ENCODE measurements around the gene CHMP6.

Gene CHMP6

DNA sequence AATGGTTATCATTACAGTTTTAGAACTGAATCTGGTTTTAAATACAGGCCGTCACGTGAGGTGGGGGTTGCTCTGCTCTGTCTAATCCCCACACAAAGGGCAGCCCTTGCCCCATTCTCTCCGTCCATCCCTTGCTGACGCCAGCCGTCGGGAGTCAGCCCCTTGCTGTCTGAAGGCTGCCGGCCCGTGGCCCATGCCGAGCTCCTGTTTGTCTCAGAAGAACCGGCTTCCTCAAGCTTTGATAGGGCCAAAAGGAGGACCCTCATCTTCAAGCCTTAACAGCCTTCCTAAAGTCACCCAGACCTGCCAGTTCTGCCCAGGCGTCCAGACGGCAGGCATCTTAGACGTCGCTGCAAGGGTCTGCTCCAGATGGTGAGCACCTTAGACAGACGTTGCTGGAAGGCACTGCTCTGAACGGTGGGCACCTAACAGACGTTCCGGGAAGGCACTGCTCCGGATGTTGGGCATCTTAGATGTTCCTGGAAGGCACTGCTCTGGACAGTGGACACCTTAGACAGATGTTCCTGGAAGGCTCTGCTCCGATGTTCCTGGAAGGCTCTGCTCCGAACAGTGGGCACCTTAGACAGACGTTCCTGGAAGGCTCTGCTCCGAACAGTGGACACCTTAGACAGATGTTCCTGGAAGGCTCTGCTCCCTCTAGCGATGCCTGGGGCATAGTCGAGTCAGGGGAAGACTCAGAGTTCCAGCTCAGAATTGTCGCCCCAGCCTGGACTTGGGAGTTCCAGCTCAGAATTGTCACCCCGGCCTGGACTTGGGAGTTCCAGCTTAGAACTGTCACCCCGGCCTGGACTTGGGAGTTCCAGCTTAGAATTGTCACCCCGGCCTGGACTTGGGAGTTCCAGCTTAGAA lies 35.1 kb upstream of the CHMP6 start:
- in situ Hi-C loops (cut with HindIII; ENCODE audit: low sequenced_read_pairs): no loop called here

DNA sequence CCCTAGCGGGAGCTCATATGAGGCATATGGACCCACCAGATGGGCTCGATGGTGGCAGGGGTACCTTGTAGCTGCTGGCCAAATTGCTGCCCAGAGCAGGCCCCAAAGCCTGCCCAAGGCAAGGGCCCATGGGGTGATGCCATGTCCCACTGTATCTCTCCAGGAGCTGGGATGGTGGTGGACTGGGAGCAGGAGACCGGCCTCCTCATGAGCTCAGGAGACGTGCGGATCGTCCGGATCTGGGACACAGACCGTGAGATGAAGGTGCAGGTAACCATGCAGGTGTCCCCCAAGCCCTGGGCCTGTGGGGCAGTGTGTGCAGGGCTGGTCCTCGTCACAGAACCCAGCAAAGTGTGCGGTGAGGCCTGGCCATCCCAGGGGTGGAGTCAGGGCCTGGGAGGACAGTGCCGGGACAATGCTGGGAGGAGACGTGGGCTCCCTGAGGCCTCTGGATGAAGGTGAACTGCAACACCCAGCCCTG lies 34.1 kb upstream of the CHMP6 start:
- in situ Hi-C loops (cut with HindIII; ENCODE audit: low sequenced_read_pairs): no loop called here

DNA sequence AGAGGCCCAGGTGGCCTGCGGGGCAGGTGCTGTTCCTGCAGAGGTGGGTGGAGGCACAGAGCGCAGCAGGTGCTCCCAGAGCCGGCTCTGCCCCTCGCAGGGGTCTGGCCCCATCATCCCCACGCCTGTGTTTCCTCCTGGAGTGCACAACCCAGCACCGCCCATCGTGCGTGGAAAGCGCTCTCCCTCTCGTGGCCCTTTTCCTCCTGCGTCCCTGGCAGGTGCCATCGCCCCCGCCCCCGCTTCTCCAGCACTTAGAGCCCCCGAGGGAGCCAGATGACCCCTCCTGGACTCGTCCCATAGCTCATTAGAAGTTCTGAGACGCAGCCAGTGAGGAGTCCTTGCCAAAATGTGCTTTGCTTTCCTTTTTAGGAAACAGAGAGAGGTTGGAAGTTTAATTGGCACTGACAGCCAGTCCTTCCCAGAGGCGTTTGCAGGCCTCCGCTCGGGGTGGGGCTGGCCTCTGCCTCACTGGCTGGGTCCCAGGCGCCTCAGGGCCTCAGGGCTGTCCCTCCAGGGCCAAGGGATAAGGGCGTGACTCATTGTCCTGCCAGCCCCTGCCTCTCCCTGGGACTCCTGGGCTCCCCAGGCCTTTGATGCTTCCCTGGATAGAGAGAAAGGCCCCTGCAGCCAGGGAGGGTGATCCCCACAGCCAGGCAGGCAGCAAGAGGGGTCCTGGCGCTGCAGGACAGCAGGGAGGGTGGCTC lies 32.2 kb upstream of the CHMP6 start:
- in situ Hi-C loops (cut with HindIII; ENCODE audit: low sequenced_read_pairs): no loop called here

DNA sequence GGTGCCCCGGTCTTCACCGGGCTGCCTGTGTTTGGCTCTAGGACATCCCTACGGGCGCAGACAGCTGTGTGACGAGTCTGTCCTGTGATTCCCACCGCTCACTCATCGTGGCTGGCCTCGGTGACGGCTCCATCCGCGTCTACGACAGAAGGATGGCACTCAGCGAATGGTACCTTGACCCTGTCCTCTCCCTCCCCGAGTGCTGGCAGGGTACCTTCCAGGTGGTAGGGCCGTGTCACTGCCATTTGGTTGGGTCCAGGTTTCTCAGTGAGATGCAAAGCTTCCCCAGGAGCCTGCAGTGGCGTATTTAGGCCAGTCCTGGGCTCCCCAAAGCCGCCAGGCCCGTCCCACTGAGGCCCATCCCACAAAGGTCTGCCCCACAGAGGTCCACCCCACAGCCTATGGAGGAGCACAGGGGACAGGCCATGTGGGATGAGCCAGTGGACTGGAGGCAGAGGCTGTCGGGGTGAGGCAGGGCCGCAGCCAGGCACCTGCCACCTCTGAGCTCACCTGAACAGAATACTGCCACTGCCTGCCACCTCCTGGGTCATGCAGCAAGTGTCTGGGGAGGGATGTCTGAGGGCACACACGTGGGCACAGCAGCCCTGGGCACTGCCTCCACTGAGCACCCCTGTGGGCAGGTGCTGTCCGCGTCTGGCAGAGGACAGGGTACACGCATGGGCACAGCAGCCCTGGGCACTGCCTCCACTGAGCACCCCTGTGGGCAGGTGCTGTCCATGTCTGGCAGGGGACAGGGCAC lies 31.4 kb upstream of the CHMP6 start:
- in situ Hi-C loops (cut with HindIII; ENCODE audit: low sequenced_read_pairs): no loop called here

DNA sequence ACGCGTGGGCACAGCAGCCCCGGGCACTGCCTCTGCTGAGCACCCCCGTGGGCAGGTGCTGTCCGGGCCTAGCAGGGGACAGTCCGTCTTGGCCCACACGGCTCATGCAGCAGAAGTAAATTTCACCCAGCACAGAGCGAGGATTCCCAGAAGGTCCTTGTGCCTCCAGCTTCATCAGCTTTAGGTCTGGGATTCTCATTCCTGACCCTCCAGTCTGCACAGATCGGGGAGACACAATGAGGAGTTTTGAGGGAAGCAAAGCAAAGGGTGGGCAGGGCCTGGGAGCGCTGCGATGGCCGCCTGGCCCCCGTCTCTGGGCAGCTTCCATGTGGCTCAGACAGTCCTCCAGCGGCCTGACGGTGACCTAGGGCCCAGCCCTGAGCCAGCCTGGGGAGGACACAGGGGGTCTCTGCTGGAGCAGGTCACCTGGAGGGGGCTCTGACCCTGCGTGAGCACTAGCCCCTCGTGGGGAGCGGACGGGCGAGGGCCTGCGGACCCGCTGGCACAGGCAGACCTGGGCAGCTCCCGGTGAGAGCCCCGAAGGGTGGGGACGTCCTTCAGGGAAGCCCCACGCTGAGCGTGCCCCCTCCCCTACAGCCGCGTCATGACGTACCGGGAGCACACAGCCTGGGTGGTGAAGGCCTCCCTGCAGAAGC lies 30.7 kb upstream of the CHMP6 start:
- in situ Hi-C loops (cut with HindIII; ENCODE audit: low sequenced_read_pairs): no loop called here

DNA sequence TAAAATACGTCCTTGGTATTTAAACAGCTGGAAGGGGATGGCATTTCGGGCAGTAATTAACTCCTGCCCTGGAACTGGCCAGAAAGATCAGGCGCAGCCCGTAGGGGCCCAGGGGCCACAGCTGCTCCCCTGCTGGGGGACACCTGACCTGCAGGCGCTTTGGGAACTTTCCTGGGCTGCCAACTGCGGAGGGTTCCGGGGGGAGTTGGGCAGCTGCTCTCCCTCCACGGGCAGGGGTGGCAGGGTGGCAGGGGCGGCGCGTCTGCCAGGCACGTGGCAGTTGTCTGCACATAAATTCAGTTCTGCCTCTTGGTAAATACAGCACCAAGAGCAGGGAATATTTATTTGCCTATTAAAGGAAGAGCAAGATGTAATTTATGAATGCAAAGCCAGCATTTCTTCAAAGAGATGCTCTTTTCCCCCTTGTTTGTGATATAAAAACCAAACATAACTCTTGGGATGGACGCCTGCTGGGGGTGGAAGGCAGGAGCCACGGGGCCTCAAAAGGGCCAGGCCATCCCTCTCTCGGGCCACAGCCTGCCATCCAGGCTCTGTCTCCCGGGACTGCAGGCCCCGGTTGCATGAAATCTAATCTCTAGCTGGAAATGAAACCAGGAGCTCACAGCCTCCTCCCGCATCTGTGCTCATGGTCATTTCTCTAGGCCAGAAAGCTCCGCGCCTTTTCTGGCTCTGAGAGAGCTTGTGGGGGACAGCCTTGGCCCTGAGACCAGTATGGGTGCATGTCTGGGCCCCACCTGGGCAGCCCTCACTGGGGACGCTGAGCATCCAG lies 29.9 kb upstream of the CHMP6 start:
- in situ Hi-C loops (cut with HindIII; ENCODE audit: low sequenced_read_pairs): no loop called here

DNA sequence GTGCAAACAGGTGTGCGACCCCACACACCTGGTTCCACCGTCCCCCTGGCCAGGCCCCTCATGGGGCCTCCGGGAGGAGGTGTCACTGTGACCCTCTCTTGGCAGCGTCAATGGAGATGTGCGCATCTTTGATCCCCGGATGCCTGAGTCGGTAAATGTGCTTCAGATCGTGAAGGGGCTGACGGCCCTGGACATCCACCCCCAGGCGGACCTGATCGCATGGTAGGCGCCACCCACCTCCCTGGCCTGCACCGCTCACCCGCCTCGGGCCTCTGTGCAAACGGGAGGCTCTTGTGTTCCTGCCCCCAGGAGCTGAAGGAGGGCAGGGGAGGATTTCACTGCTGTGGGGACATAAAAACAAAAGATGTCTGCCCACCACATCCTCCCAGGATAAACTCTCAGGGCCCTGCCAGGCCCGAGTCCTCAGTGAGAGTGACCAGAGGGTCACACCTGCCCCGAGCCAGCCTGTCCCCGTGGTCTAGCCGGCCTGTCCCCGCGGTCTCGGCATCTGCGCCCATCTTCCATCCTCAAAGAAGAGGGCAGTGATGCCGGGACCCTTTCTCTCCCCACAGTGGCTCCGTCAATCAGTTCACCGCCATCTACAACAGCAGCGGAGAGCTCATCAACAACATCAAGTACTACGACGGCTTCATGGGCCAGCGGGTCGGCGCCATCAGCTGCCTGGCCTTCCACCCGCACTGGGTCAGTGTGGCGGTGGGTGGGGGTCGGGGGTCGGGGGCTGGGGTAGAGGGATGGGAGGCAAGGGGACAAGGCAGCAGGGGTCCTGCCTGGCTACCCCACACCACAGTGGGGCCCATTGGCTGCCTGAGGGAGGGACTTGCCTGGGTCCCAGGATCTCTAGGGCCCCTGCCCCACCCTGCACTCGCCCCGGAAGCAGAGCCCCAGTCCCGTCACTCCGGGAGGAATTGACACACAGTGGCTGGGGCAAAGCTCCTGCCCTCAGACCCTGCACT lies 29.0 kb upstream of the CHMP6 start:
- in situ Hi-C loops (cut with HindIII; ENCODE audit: low sequenced_read_pairs): no loop called here

DNA sequence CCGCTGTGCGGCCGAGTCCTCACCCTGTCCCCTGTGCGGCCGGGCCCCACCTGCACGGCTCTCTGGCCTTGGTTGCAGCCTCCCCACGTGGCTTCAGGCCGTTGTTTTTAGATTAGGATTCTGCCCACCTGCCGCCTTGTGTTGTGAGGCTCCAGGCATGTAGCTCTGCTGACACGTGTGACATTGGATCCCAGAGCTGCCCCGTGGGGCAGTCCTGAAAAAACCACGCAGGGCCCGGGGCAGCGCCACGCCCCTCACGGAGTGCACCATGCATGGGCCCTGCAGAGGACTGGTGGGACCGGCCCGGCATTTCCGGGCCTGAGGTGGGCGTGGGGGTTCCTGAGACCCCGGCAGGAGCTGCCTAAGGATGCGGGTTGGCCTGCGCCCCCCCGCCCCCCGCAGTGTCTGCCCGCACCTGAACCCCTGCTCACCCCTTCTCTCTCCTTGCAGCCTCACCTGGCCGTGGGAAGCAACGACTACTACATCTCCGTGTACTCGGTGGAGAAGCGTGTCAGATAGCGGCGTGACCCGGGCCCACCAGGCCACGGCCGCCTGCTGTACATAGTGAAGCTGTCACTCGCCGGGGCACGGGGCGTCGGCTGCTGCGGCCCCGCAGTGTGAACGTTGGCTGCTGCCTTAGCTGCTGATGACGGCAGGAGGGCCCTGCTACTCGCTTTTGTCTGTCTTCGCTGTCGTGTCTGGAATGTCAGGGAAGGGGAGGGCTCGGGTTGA lies 27.7 kb upstream of the CHMP6 start:
- in situ Hi-C loops (cut with HindIII; ENCODE audit: low sequenced_read_pairs): no loop called here

DNA sequence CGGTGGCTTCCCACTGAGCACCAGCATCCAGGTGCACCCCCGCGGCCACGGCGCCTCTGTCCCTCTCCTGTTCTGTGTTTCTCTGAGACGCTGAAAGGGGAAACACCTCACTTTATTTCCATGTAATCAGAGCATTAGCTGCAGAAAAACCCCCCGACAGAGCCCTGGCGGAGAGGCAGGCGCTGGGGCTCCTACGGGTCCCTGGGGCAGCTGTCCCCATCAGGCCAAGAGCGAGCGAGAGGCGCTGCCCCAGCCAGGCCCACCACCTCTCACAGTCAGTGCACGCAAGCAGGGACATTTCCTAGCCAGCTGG lies 27.1 kb upstream of the CHMP6 start:
- in situ Hi-C loops (cut with HindIII; ENCODE audit: low sequenced_read_pairs): no loop called here

DNA sequence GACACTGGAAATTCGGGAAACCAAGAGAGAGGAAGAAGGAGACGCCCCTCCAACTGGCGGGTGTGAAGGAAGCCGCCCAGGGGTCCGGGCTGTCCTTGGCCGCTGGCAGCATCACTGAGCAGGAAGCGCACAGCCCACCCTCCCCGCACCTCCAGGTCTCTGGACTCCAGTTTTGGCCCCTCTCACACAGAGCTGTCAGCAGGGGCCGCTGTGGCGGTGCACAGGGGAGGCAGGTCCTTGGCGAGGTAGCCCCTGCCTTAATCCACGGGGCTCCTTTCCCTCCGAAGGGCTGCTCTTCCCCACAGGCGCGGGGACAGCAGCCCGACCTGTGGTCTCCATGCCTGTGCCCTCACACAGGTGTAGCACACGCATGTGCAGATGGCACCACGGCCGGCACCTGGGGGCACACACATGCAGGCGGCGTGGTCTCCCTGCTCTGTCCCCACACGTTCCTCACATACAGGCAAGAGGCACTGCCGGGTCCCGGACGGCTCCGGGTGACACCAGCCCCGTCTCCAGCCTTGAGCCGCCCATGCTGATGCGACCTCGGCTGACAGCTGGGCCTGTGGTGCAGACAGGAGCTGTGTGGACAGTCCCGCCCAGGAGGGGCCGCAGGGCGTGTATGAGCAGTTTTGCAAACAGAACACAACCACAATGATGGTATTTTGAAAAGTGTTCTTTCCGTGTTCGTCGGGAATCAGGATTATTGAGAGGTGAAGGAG lies 26.6 kb upstream of the CHMP6 start:
- in situ Hi-C loops (cut with HindIII; ENCODE audit: low sequenced_read_pairs): no loop called here

DNA sequence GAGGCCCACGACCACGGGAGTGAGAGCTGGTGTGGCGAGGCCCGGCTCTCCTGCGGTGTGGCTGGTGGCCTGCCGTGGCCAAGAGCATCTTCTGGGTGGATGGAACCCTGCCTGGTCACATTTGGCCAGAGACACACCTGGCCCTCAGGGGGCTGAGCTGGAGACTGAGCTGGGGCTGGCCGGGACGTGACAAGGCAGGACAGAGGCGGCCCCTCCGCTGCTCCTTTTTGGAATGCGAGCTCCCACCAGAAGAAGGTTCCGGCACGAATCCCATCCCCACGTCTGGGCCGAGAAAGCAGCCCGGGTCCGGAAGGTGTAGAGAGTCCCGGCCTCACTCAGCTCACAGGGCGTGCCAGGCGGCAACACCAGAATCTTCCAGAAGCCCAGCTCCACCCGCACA lies 26.0 kb upstream of the CHMP6 start:
- in situ Hi-C loops (cut with HindIII; ENCODE audit: low sequenced_read_pairs): no loop called here

DNA sequence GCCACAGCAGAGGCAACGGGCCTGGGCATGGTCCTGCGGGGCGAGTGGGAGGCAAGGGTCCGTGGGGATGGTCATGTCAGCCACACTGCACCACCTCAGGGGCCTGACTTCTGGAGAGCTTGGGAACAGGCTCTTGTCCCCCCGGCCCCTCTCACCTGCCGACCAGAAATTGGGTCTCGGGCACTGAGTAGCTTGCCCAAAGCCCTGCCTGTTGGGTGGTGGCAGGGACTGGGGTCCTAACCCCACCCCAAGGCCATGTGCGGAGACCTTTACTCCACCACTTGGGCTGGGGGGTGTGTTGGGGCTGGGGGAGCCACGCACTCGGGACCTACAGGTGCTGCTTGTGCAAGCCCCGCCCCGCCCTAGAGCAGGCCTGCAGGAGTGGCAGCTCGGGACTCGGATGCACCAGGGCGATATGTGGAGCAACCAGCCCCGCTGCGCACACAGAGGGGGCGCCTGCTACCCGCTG lies 24.2 kb upstream of the CHMP6 start:
- in situ Hi-C loops (cut with HindIII; ENCODE audit: low sequenced_read_pairs): no loop called here

DNA sequence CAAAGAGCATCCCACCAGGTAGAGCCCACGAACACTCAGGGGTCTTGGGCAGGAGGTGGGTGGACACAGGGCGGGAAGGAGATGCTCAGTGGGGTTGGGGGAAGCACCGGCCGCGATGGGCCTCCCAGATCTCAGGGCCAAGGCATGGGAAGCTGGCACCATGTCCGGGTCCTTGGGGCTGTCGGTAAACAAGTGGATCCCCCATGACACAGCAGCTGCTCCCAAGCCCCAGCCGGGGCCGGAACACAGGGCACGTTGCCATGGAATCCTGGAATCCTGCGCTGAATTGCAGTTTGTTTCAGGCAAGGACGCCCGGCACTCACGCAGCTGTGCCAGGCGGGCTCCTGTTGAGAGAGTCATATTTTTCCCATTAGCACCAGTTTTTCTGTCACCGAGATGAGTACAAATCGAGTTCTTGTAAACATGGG lies 23.0 kb upstream of the CHMP6 start:
- in situ Hi-C loops (cut with HindIII; ENCODE audit: low sequenced_read_pairs): no loop called here

DNA sequence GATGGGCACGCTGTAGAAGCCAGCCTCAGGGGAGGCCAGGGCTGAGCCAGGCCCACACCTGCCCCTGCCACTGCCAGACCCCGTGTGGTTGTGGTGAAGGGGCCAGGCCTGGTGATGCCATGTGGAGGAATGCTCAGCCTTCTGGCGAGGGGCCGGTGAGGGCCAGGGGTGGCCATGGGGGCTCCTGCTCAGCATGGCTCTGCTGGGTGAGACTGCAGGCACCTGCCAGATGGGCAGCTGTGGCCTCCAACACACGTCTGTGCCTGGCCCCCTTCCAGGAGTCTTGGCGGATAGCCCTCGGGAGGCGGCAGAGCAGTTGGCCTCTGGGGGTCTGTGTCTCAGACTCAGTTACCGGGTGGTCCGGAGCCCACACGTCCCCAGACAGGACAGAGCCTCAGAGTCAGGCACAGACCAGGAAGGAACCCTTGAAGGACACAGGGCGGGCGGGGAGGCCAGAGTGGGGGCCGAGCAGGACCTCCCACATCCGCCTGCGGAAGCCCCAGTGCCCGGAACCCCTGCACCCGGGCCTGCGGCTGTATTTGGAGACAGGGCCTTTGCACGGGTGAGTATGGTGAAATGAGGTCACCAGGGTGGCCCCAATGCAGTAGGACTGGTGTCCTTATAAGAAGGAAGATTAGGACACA lies 22.5 kb upstream of the CHMP6 start:
- in situ Hi-C loops (cut with HindIII; ENCODE audit: low sequenced_read_pairs): no loop called here

DNA sequence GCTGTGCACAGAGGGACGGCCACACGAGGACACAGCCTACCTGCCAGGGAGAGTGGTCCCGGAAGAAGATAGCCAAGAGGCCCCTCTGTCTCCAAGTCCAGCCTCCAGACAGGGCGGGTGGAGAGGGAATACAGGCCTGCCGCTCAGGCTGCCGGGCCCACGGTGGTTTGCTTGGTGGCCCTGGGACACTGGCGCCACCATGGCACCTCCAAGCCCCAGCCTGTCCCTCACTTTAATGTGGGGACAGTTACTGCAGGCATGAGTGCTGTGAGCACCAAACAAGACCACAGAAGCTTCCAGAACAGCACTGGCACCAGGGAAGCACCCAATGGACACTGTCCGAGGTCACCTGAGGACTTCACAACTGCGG lies 22.0 kb upstream of the CHMP6 start:
- in situ Hi-C loops (cut with HindIII; ENCODE audit: low sequenced_read_pairs): no loop called here

DNA sequence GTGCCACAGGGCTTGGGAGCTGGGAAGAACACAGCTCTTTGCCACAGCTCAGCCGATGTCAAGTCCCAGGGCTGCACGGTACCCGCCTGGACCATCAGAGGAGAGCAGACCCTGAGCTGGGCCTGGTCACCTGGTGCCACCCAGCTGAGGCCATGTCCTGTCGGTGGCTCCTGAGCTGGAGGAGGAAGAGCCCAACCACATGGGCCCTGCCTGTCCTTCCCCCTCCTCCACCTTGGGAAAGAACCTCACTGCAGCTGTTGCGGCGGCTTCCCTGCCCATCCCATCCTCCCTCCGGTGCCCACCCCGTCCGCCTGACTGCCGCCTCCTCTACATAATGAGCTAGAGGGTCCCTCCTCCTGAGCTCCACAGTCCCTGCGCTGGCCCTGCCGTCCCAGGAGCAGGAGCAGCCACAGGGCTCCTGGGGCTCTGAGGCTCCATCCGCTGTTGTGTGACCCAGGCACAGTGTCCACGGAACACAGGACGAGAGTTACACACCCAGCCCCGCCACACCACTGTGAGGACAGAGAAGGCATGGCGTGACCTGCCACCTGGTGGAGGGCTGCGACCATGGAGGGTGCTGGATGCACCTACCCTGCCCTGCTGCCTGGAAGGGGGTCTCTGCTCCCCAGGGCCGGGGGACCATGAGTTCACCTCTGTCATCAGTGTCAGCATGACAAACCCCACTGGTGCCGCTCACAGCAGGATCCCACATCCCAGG lies 21.4 kb upstream of the CHMP6 start:
- in situ Hi-C loops (cut with HindIII; ENCODE audit: low sequenced_read_pairs): no loop called here

Data from DLD1 (cell line).